Natural killer cell (primary cell): ENCODE measurements around the gene YWHAB. TPM values are rescaled to one million over a fixed set of nuclear protein-coding genes. Genes with fewer than 3 reads are reported as not detected.

Experiments
- ATAC-seq, 3 donors: fragments of 150-1000 bp in 2 of 3; fragments of 200-7000 bp in 1 of 3; cut with Tn5 transposase; 1 replicate in 1 of 3; 2 replicates in 2 of 3; pipeline ENCODE4 v1.10.0; 2021; ENCODE audit warnings: mild to moderate bottlenecking in 2 of 3, moderate library complexity in 2 of 3
- DNase-seq, 2 donors: peaks; one replicate each; pipeline versions ENCODE4 v3.0.0 to v3.0.0-alpha.2; 2013 to 2021; ENCODE audit warnings: mixed read lengths in 1 of 2
- H3K27ac ChIP-seq: one replicate; pipeline ENCODE4 v1.5.1; 2013; ENCODE audit warnings: mild to moderate bottlenecking, low read length
- H3K27me3 ChIP-seq: one replicate; pipeline ENCODE4 v1.6.1; 2013; ENCODE audit warnings: low read length; ENCODE audit not compliant: control insufficient read depth, insufficient read depth
- H3K36me3 ChIP-seq: one replicate; pipeline ENCODE4 v1.6.1; 2013; ENCODE audit warnings: low read length; ENCODE audit not compliant: control insufficient read depth, insufficient read depth
- H3K4me1 ChIP-seq: one replicate; pipeline ENCODE4 v1.6.1; 2013; ENCODE audit warnings: low read length; ENCODE audit not compliant: control insufficient read depth, insufficient read depth
- H3K4me3 ChIP-seq: one replicate; pipeline ENCODE4 v1.5.1; 2013; ENCODE audit warnings: low read length
- H3K9me3 ChIP-seq: one replicate; pipeline ENCODE4 v1.6.1; 2013; ENCODE audit warnings: low read length; ENCODE audit not compliant: control insufficient read depth, insufficient read depth
- H3K27ac Mint-ChIP-seq, 2 donors: one replicate each; pipeline ENCODE4 v1.8.0; 2022; ENCODE audit warnings: mild to moderate bottlenecking in 2 of 2, mixed read lengths in 2 of 2, moderate library complexity in 1 of 2
- H3K27me3 Mint-ChIP-seq, 2 donors: one replicate each; pipeline ENCODE4 v1.8.0; 2022; ENCODE audit warnings: low read depth in 2 of 2, mixed read lengths in 2 of 2
- H3K36me3 Mint-ChIP-seq: one replicate; pipeline ENCODE4 v1.8.0; 2022; ENCODE audit warnings: mixed read lengths
- H3K4me1 Mint-ChIP-seq, 2 donors: one replicate each; pipeline ENCODE4 v1.8.0; 2022; ENCODE audit warnings: mixed read lengths in 2 of 2
- H3K4me3 Mint-ChIP-seq: one replicate; pipeline ENCODE4 v1.8.0; 2022; ENCODE audit warnings: mild to moderate bottlenecking, moderate library complexity, mixed read lengths
- H3K9me3 Mint-ChIP-seq, 2 donors: one replicate each; pipeline ENCODE4 v1.8.0; 2022; ENCODE audit warnings: mixed read lengths in 2 of 2
- WGBS: methylation state at CpG from one replicate; pipeline ENCODE4 v1.1.7; 2013; ENCODE audit warnings: missing lambda C conversion rate; ENCODE audit not compliant: insufficient coverage; 5-methylcytosine and 5-hydroxymethylcytosine counted together
- intact Hi-C: fragments of 100-400 bp; cut with micrococcal nuclease; formaldehyde crosslinking; loops from one replicate; pipeline ENCODE4 v1.14.2; 2022
- total RNA-seq, 4 donors: library from RNA; stranded (reverse); fragments of 120-200 nt in 1 of 4; gene quantifications; one replicate each; pipeline versions ENCODE4 v1.2.3 to v1.2.4, GENCODE V29; 2013 to 2022
- TF ChIP-seq, protein P1 (sequence below): fragments of 200-600 bp; IDR thresholded peaks from one replicate; pipeline ENCODE4 v1.8.0; 2022; ENCODE audit warnings: antibody characterized with exemption

The YWHAB gene
- total RNA-seq, 3 donors from 2014 or later (not counting 1 experiment from before 2014, with no cell fraction given): 137 to 199 (median 179) TPM

GRCh38 chr20:44918342-44918741 lies 32.8 kb downstream of the YWHAB start:
- no peak for DNase-seq
- TF ChIP-seq, protein P1, sequence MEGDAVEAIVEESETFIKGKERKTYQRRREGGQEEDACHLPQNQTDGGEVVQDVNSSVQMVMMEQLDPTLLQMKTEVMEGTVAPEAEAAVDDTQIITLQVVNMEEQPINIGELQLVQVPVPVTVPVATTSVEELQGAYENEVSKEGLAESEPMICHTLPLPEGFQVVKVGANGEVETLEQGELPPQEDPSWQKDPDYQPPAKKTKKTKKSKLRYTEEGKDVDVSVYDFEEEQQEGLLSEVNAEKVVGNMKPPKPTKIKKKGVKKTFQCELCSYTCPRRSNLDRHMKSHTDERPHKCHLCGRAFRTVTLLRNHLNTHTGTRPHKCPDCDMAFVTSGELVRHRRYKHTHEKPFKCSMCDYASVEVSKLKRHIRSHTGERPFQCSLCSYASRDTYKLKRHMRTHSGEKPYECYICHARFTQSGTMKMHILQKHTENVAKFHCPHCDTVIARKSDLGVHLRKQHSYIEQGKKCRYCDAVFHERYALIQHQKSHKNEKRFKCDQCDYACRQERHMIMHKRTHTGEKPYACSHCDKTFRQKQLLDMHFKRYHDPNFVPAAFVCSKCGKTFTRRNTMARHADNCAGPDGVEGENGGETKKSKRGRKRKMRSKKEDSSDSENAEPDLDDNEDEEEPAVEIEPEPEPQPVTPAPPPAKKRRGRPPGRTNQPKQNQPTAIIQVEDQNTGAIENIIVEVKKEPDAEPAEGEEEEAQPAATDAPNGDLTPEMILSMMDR: no peak
- Histone ChIP-seq H3K4me1 (no peaks in the 10 kb centered on the region), H3K27ac (no peak overlapping the region), H3K9me3 (no peaks in the 10 kb centered on the region), H3K27me3 (no peaks in the 10 kb centered on the region), H3K4me3 (no peak overlapping the region), H3K36me3 (peaks cover 9% of the 10 kb centered on the region)
- no peaks in the 10 kb centered on the region for H3K9me3 Mint-ChIP-seq
- H3K4me3 Mint-ChIP-seq: no peak overlapping the region
- intact Hi-C loops: no loop called here
- H3K27me3 Mint-ChIP-seq: no peaks in the 10 kb centered on the region
- ATAC-seq: no peak
- WGBS: 96% methylated on average over 3 of the region's 3 CpGs
- H3K36me3 Mint-ChIP-seq: no peaks in the 10 kb centered on the region
- H3K4me1 Mint-ChIP-seq: no peaks in the 10 kb centered on the region
- H3K27ac Mint-ChIP-seq: no peak overlapping the region

DNA sequence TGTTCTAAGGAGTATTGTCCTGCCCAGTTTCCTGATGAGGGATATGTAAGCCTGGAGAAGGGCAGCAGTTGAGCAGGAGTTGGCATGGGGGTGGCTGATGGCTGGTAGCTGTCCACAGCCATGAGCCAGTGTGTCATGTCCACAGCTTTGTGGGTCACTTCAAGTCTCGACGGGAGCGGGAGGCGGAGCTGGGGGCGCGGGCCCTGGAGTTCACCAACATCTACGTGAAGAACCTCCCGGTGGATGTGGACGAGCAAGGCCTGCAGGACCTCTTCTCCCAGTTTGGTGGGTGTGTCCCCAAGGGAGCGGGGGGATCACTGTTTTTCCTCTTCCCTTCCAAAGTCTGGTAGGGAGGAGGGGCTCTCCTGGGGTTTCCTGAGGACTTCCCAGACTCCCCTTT lies 33.3 kb downstream of the YWHAB start:
- Mint-ChIP-seq H3K27me3 (no peaks in the 10 kb centered on the region), H3K4me3 (no peak overlapping the region), H3K9me3 (no peaks in the 10 kb centered on the region), H3K4me1 (no peaks in the 10 kb centered on the region), H3K36me3 (no peaks in the 10 kb centered on the region), H3K27ac (no peak overlapping the region)
- Histone ChIP-seq H3K36me3 (peaks cover 9% of the 10 kb centered on the region), H3K27ac (no peak overlapping the region), H3K4me1 (no peaks in the 10 kb centered on the region), H3K4me3 (no peak overlapping the region), H3K27me3 (no peaks in the 10 kb centered on the region), H3K9me3 (no peaks in the 10 kb centered on the region)
- TF ChIP-seq, protein P1: no peak
- WGBS: 95% methylated on average over 10 of the region's 10 CpGs
- ATAC-seq: no peak
- no peak for DNase-seq
- intact Hi-C loops: no loop called here

- ATAC-seq (no peak), DNase-seq (no peak)
- no peak overlapping the region for H3K4me3 ChIP-seq
- peaks cover 9% of the 10 kb centered on the region for H3K36me3 ChIP-seq
- H3K9me3 ChIP-seq: no peaks in the 10 kb centered on the region
- Mint-ChIP-seq H3K27ac (no peak overlapping the region), H3K9me3 (no peaks in the 10 kb centered on the region), H3K36me3 (no peaks in the 10 kb centered on the region), H3K4me1 (no peaks in the 10 kb centered on the region), H3K27me3 (no peaks in the 10 kb centered on the region), H3K4me3 (no peak overlapping the region)
- intact Hi-C loops: no loop called here
- no peaks in the 10 kb centered on the region for H3K4me1 ChIP-seq
- H3K27me3 ChIP-seq: no peaks in the 10 kb centered on the region
- H3K27ac ChIP-seq: no peak overlapping the region
- WGBS: 98% methylated on average over 14 of the region's 14 CpGs
- TF ChIP-seq, protein P1: no peak
Observed at GRCh38 chr20:44921447-44921846, 35.9 kb downstream of the YWHAB start.

DNA sequence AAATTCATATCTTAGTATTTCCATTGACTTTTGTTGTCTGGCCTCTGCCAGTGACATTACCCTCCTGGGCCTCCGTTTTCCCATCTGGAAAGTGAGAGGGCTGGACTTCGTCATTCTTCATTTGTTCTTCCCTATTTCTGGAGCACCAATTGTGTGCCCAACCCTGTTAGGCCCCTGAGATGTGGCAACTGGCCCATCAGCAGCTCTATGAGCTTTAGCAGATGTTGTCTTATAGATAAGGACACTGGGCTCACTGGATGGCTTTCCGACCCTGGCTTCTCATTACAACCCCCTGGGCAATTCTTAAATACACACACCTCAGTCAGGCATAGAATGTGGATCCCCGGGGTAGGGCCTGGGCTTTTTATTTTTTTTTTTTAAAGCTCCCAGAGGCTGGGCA lies 39.0 kb downstream of the YWHAB start:
- no peaks in the 10 kb centered on the region for H3K9me3 Mint-ChIP-seq
- no peaks in the 10 kb centered on the region for H3K27me3 ChIP-seq
- H3K27ac Mint-ChIP-seq: no peak overlapping the region
- peaks cover 6% of the 10 kb centered on the region for H3K36me3 ChIP-seq
- TF ChIP-seq, protein P1: no peak
- H3K4me1 ChIP-seq: no peaks in the 10 kb centered on the region
- H3K27me3 Mint-ChIP-seq: no peaks in the 10 kb centered on the region
- H3K27ac ChIP-seq: no peak overlapping the region
- H3K4me1 Mint-ChIP-seq: no peaks in the 10 kb centered on the region
- H3K9me3 ChIP-seq: no peaks in the 10 kb centered on the region
- WGBS: 98% methylated on average over 4 of the region's 4 CpGs
- intact Hi-C loops: no loop called here
- ATAC-seq: no peak
- no peak for DNase-seq
- no peak overlapping the region for H3K4me3 ChIP-seq
- H3K36me3 Mint-ChIP-seq: no peaks in the 10 kb centered on the region
- H3K4me3 Mint-ChIP-seq: no peak overlapping the region
